Nephron (organoid): ENCODE results near the gene ITPR1.

ENCODE experiments used
- H3K27ac Mint-ChIP-seq, 3 experiments: 2 replicates each; pipeline ENCODE4 v1.8.0; 2020; ENCODE audit warnings: mixed read lengths in 3 of 3, mild to moderate bottlenecking in 2 of 3, moderate library complexity in 1 of 3
- H3K27me3 Mint-ChIP-seq: 2 replicates; pipeline ENCODE4 v1.8.0; 2021; ENCODE audit warnings: low read depth, mild to moderate bottlenecking, moderate library complexity, mixed read lengths
- H3K36me3 Mint-ChIP-seq: 2 replicates; pipeline ENCODE4 v1.8.0; 2020; ENCODE audit warnings: low read depth, mixed read lengths
- H3K4me1 Mint-ChIP-seq: 2 replicates; pipeline ENCODE4 v1.8.0; 2020; ENCODE audit warnings: mixed read lengths
- H3K4me3 Mint-ChIP-seq, 3 experiments: 2 replicates each; pipeline ENCODE4 v1.8.0; 2020; ENCODE audit warnings: mild to moderate bottlenecking in 3 of 3, mixed read lengths in 3 of 3, moderate library complexity in 2 of 3
- H3K9me3 Mint-ChIP-seq: 2 replicates; pipeline ENCODE4 v1.8.0; 2020; ENCODE audit warnings: mixed read lengths
- CTCF ChIP-seq, 3 experiments: fragments of 200-600 bp; sonication (generic); IDR thresholded peaks; one replicate each; pipeline ENCODE4 v1.5.0; 2021; ENCODE audit warnings: antibody characterized with exemption in 3 of 3; ENCODE audit not compliant: unreplicated experiment in 3 of 3

Gene ITPR1

GRCh38 chr3:4880850-4881249 lies 387.7 kb downstream of the ITPR1 start:
- H3K27ac Mint-ChIP-seq: no peak overlapping the region
- no peak for TF ChIP-seq CTCF (IDR thresholded peaks at IDR 0.05; ENCODE audit: unreplicated experiment in 3 of 3)
- H3K4me3 Mint-ChIP-seq: no peak overlapping the region
- no peaks in the 10 kb centered on the region for H3K27me3 Mint-ChIP-seq
- no peaks in the 10 kb centered on the region for H3K9me3 Mint-ChIP-seq
- no peaks in the 10 kb centered on the region for H3K36me3 Mint-ChIP-seq
- H3K4me1 Mint-ChIP-seq: no peaks in the 10 kb centered on the region

GRCh38 chr3:4882548-4882947 lies 389.4 kb downstream of the ITPR1 start:
- Mint-ChIP-seq H3K27me3 (no peaks in the 10 kb centered on the region), H3K4me3 (no peak overlapping the region), H3K36me3 (no peaks in the 10 kb centered on the region), H3K27ac (no peak overlapping the region), H3K4me1 (no peaks in the 10 kb centered on the region), H3K9me3 (no peaks in the 10 kb centered on the region)
- no peak for TF ChIP-seq CTCF (IDR thresholded peaks at IDR 0.05; ENCODE audit: unreplicated experiment in 3 of 3)

GRCh38 chr3:4883011-4883410 lies 389.9 kb downstream of the ITPR1 start:
- no peak overlapping the region for H3K27ac Mint-ChIP-seq
- TF ChIP-seq CTCF (IDR thresholded peaks at IDR 0.05; ENCODE audit: unreplicated experiment in 3 of 3): no peak
- H3K36me3 Mint-ChIP-seq: no peaks in the 10 kb centered on the region
- no peaks in the 10 kb centered on the region for H3K27me3 Mint-ChIP-seq
- no peaks in the 10 kb centered on the region for H3K9me3 Mint-ChIP-seq
- no peak overlapping the region for H3K4me3 Mint-ChIP-seq
- H3K4me1 Mint-ChIP-seq: no peaks in the 10 kb centered on the region

GRCh38 chr3:4884888-4885287 lies 391.7 kb downstream of the ITPR1 start:
- no peaks in the 10 kb centered on the region for H3K4me1 Mint-ChIP-seq
- no peak overlapping the region for H3K4me3 Mint-ChIP-seq
- no peaks in the 10 kb centered on the region for H3K27me3 Mint-ChIP-seq
- no peaks in the 10 kb centered on the region for H3K36me3 Mint-ChIP-seq
- no peak overlapping the region for H3K27ac Mint-ChIP-seq
- H3K9me3 Mint-ChIP-seq: no peaks in the 10 kb centered on the region
- no peak for TF ChIP-seq CTCF (IDR thresholded peaks at IDR 0.05; ENCODE audit: unreplicated experiment in 3 of 3)

GRCh38 chr3:4885316-4885715 lies 392.2 kb downstream of the ITPR1 start:
- no peaks in the 10 kb centered on the region for H3K9me3 Mint-ChIP-seq
- no peak overlapping the region for H3K27ac Mint-ChIP-seq
- H3K4me1 Mint-ChIP-seq: no peaks in the 10 kb centered on the region

More at GRCh38 chr3:4885316-4885715, 392.2 kb downstream of the ITPR1 start:
- Mint-ChIP-seq H3K36me3 (no peaks in the 10 kb centered on the region), H3K4me3 (no peak overlapping the region), H3K27me3 (no peaks in the 10 kb centered on the region)
- no peak for TF ChIP-seq CTCF (IDR thresholded peaks at IDR 0.05; ENCODE audit: unreplicated experiment in 3 of 3)
